NCI-H345 (cell line): Measurements from ENCODE around the gene BCKDHA.
"Not testable (repeated sequence)": the region's sequence is repeated elsewhere in the genome, so short reads cannot be mapped to it uniquely, and the experiment has no call there.

Experiments
- DNase-seq: peaks from one replicate; lab custom pipeline; 2025; lab: John Stamatoyannopoulos, UW

The BCKDHA gene

GRCh38 chr19:41426116-41426841, 28.7 kb downstream of the BCKDHA start:
- DNase-seq, result no peak

DNA sequence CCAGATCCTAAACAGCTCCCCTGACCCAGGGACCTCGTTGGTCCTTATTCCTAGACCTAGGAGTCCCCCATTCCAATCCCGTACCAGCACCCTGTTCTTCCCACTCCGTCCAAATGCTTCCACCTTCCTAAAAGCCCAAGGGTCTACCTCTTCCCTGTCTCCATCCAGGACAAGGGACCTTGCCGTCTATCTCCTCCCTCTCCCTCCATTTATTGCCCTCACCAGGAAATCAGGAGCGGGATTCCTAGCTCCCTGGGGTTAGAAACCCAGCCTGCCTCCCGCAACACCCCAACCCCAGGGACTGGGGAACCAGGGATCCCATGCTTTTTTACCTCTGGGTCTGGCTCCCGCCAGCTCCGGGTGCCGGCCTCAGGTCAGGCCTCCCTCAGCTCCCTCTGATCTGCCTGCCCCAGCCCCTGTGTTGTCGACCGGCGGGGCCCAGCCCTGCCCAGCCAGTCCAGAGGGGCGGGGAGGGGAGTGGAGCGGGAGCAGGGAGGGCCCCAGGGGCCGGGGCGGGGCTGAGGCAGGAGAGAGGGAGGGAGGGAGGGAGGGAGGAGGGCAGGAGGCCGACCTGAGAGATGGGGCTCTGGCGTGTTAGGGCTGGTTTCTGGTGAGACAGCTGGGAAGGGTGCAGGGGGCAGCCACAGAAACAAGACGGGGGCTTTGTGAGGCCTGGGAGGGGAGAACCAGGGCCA, 29.5 kb downstream of the BCKDHA start, which contains the start of gene B3GNT8:
TSS of gene B3GNT8 (minus strand) at position 423 of the 695 bp plus-strand sequence. CDS start 596 bp downstream, outside the sequence.
- no peak for DNase-seq

- DNase-seq, result no peak
Observed at GRCh38 chr19:41427647-41428480, 30.2 kb downstream of the BCKDHA start.

- no peak for DNase-seq
Observed at GRCh38 chr19:41428481-41428859, 30.9 kb downstream of the BCKDHA start.

DNA sequence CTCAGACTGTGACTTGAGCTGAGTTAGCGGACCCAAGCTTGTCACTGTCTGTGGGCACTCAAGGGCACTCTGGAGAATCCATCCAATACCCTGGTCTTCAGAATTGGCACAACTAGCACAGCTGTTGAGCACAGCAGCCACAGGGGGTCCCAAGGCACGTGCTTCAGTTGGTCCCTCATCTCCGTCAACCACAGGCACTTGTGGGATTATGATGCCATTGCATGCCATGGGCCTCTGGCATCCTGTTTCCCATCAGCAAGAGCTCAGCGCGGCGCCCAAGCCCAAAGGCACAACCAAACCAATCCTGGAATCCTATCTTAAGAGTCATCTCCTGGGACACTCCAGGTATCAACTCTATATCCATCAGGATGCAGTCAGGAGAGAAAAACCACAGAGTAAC, 33.3 kb downstream of the BCKDHA start:
- DNase-seq, result no peak

- DNase-seq, result no peak
Observed at GRCh38 chr19:41431426-41432386, 34.1 kb downstream of the BCKDHA start.

DNA sequence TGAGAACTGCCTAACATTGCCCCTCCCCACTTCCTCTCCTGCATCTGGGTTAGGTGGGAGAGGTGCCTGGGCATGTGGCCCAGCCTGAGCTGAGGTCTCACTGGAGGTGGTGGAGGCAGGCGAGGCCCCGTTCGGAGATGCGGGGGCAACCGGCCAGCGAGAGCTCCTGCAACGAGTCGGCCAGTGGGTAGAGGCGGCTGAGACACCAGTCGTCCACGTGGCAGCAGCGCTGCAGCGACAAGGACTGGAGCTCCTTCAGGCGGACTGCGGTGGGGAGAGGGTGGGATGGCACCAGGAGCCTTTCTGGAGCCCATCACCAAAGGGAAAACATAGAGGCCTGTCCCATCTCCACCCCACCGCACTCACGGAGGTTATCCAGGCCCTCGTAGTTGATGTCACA, 35.6 kb downstream of the BCKDHA start:
- no peak for DNase-seq

DNA sequence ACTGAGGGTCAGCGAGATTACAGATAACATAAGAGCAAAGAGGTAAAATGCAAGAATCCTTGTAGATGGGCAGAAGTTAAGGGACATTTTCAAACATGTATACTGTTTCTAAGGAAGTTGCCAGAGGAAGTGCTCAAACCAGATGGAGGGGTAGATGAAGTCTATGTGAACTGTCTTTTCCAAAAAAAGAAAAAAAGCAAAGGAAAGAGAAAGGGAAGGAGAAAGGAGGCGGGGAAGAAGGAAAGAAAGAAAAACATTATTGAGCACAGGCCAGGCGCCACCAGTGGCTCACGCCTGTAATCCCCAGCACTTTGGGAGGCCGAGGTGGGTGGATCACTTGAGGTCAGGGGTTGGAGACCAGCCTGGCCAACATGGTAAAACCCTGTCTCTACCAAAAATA, 36.8 kb downstream of the BCKDHA start:
- no peak for DNase-seq

DNA sequence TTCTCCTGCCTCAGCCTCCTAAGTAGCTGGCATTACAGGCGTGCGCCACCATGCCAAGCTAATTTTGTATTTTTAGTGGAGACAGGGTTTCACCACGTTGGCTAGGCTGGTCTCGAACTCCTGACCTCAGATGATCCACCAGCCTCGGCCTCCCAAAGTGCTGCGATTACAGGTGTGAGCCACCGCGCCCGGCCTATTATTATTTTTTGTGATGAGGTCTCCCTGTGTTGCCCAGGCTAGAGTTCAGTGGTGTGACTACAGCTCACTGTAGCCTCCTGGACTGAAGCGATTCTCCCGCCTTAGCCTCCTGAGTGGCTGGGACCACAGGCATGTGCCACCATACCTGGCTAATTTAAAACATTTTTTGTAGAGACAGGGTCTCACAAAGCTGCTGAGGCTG, 37.8 kb downstream of the BCKDHA start:
- DNase-seq, result not testable (repeated sequence)

DNA sequence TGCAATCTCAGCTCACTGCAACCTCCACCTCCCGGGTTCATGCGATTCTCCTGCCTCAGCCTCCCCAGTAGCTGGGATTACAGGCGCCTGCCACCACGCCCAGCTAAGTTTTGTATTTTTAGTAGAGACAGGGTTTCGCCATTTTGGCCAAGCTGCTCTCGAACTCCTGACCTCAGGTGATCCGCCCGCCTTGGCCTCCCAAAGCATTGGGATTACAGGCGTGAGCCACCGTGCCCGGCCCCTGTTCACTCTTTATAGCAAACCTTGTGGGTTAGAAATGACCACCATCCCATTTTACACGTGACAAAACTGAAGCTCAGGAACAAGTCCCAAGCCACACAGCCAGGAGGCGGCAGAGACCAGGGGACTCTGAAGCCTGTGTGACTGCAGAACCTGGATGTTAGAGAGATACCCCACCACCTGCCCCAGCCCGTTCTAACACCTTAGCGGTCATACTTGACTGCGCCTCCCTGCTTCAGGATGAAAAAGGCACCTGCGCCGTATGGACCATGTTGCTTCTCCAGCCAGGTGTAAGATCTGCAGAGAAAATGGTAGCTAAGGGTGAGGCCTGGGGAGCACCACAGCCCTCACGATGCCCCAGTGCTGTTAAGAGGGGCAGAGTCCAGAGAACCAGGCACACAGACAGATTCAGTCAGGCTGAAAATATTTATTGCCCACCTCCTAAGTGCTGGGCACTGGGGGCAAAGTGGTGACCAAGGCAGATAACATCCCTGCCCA, 38.5 kb downstream of the BCKDHA start:
- DNase-seq, result no peak

DNA sequence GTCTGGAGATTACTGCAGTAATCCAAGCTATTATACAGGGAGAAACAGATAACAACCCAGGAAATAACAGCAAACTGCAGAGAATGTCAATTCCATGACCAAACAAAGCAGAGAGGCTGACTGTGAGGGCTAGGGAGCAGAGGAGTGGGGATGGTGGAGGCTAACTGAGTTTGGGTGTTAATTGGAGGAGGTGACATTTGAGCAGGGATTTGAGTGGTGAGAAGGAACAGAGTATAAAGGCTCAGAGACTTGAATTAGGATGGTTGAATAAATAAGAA, 39.0 kb downstream of the BCKDHA start:
- no peak for DNase-seq

- no peak for DNase-seq
Observed at GRCh38 chr19:41437944-41438574, 40.4 kb downstream of the BCKDHA start.

DNA sequence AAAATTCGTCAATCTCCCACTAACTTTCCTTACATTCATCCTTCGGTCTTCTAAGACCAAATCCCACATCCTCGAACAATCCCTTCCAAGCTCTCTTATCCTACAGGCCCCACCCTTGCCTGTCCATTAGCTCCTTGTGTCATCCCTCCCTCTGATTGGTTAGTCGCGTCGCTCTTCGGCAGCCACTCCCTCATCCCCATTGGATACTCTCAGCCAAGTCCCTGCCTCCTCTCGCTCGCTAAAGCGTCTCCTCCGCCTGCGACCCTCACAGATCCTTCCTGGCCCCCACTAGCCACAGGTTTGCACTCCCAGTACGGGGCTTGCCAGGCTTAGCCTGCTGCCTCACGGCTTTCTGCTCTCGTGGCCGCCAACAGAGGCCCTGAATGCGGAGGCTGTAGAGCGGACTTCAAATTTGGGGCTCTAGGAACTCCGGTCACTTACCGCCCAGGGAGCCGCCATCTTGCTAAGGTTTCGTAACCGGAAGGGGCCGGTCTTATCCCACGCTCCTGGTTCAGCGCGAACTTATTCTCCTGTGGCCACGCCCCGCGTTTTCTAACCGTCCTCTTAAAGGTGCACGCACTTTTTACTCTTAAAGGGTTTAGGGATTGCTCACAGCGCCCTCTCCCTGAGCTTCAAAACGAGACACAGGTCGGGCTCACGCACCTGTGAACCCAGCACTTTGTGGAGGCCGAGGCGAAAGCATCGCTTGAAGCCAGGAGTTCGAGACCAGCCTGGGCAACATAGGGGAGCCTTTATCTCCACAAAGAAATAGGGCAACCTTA, 42.0 kb downstream of the BCKDHA start, which contains the start of gene DMAC2:
TSS of gene DMAC2 (minus strand) at position 472 of the 782 bp plus-strand sequence. CDS start at position 459, 13 bp downstream.
- peak; percentile 94 for DNase-seq

- no peak for DNase-seq
Observed at GRCh38 chr19:41441321-41441945, 43.8 kb downstream of the BCKDHA start.

GRCh38 chr19:41442473-41443355, 45.1 kb downstream of the BCKDHA start, which contains the start of gene ERICH4:
TSS of gene ERICH4 (plus strand) at chr19:41443156. CDS start at chr19:41443170, 14 bp downstream.
- DNase-seq, result no peak

GRCh38 chr19:41443813-41444455, 46.3 kb downstream of the BCKDHA start:
- DNase-seq, result no peak

GRCh38 chr19:41445575-41445974, 48.0 kb downstream of the BCKDHA start:
- DNase-seq, result no peak
